ENCODE measurements around the gene KIR2DL3.

Gene KIR2DL3

GRCh38 chr19:54790711-54791110, 52.4 kb downstream of the KIR2DL3 start:
- no peak for DNase-seq (ENCODE audit: low spot score)
- CTCF ChIA-PET: no interaction called here
- no peak overlapping the region for H3K27ac ChIP-seq
- TF ChIP-seq CTCF (conservative IDR thresholded peaks at IDR 0.05; ENCODE audit: low read depth): no peak
- POLR2A ChIA-PET (ENCODE audit: low non-redundant PET): no interaction called here

- CTCF ChIA-PET: no interaction called here
- POLR2A ChIA-PET (ENCODE audit: low non-redundant PET): no interaction called here
- TF ChIP-seq CTCF (conservative IDR thresholded peaks at IDR 0.05; ENCODE audit: low read depth): no peak
- no peak for DNase-seq (ENCODE audit: low spot score)
- H3K27ac ChIP-seq: no peak overlapping the region
Observed at GRCh38 chr19:54791476-54791875, 53.2 kb downstream of the KIR2DL3 start.

GRCh38 chr19:54792814-54793213, 54.5 kb downstream of the KIR2DL3 start:
- no peak overlapping the region for H3K27ac ChIP-seq
- ChIA-PET CTCF (no interaction called here), POLR2A (ENCODE audit: low non-redundant PET) (no interaction called here)
- no peak for DNase-seq (ENCODE audit: low spot score)
- no peak for TF ChIP-seq CTCF (conservative IDR thresholded peaks at IDR 0.05; ENCODE audit: low read depth)

DNA sequence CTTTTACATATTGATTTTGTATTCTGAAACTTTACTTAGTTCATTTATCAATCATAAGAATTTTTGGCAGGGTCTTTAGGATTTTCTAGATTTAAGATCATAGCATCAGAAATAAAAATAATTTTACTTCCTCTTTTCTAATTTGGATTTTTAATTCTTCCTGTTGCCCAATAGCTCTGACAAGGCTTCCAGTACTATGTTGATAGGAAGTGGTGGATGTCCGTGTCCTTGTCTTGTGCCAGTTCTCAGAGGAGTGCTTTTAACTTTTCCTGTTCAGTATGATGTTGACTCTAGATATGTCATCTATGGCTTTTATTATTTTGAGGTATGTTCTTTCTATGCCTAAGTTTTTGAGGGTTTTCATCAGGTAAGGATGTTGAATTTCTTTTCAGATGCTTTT, 57.4 kb downstream of the KIR2DL3 start:
- TF ChIP-seq CTCF (conservative IDR thresholded peaks at IDR 0.05; ENCODE audit: low read depth): no peak
- H3K27ac ChIP-seq: no peak overlapping the region
- CTCF ChIA-PET: no interaction called here
- no peak for DNase-seq (ENCODE audit: low spot score)
- POLR2A ChIA-PET (ENCODE audit: low non-redundant PET): no interaction called here

Data from RWPE1 (cell line).